AG08396 (cell line): ENCODE measurements around the gene GUCY2F.

Experiments used
- DNase-seq: peaks from one replicate; pipeline ENCODE4 v3.0.0; 2012; ENCODE audit warnings: low spot score, mixed read lengths

GUCY2F gene

GRCh38 chrX:109343671-109344070 is 138.2 kb downstream of the GUCY2F start:
- no peak for DNase-seq

GRCh38 chrX:109336141-109336540 is 145.7 kb downstream of the GUCY2F start:
- no peak for DNase-seq

GRCh38 chrX:109327251-109327650 is 154.6 kb downstream of the GUCY2F start:
- DNase-seq: no peak
